ENCODE results near the gene PSD2.

DNA sequence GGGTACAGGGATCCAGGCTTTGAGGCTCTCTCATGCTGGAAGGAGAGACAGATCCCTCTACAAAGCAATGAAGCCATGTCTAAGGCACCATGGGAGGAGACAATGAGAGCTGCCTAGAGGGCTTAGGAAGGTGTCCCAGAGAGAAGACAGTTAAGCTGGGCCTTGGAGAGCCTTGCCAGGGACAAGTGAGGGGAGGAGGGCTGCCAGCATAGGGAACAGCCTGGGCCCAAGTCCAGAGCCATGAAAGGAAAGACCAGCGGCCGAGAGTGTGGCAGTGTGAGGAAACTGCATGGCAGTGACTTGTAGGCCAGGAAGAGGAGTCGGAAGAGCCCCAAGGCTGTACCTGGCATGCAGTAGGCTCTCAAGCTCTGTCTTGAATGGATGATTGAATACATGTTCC lies 88.5 kb downstream of the PSD2 start:
- TF ChIP-seq, protein P1, sequence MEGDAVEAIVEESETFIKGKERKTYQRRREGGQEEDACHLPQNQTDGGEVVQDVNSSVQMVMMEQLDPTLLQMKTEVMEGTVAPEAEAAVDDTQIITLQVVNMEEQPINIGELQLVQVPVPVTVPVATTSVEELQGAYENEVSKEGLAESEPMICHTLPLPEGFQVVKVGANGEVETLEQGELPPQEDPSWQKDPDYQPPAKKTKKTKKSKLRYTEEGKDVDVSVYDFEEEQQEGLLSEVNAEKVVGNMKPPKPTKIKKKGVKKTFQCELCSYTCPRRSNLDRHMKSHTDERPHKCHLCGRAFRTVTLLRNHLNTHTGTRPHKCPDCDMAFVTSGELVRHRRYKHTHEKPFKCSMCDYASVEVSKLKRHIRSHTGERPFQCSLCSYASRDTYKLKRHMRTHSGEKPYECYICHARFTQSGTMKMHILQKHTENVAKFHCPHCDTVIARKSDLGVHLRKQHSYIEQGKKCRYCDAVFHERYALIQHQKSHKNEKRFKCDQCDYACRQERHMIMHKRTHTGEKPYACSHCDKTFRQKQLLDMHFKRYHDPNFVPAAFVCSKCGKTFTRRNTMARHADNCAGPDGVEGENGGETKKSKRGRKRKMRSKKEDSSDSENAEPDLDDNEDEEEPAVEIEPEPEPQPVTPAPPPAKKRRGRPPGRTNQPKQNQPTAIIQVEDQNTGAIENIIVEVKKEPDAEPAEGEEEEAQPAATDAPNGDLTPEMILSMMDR (conservative IDR thresholded peaks at IDR 0.05): no peak
- TF ChIP-seq ZFX (IDR thresholded peaks at IDR 0.05): no peak

Measured in C4-2B (cell line).